ENCODE data around the gene HSPA9.

HSPA9 gene

DNA sequence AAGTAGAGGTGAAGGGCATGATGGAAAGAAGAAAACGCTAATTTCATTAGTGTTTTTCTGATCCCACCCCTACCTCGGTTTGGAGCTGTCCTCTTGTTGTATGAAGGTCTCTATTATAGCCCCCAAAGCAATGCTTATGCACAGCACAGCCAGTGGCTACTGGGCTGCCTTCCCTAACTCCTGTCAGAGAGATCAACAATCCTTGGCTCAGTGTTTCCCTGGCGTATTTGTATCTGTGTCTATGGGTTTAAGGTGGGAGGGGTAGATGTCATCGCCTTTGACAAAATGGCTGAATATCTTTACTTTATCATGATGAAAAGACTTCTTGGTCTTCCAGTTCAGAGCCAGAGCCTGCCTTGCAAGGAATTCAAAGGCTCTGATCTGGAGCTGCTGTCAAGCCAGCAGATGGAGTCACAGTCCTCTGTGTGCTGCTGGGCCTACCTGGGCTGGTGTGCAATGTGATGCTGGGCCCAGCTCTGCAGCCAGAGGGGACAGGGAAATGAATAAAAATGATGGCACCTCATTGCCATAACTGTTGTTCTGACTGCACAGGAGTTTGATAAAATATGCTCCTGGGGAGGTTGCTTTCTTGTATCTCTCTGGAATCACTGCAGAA is 20.1 kb upstream of the HSPA9 start:
- no peak for DNase-seq (ENCODE audit: low spot score)

DNA sequence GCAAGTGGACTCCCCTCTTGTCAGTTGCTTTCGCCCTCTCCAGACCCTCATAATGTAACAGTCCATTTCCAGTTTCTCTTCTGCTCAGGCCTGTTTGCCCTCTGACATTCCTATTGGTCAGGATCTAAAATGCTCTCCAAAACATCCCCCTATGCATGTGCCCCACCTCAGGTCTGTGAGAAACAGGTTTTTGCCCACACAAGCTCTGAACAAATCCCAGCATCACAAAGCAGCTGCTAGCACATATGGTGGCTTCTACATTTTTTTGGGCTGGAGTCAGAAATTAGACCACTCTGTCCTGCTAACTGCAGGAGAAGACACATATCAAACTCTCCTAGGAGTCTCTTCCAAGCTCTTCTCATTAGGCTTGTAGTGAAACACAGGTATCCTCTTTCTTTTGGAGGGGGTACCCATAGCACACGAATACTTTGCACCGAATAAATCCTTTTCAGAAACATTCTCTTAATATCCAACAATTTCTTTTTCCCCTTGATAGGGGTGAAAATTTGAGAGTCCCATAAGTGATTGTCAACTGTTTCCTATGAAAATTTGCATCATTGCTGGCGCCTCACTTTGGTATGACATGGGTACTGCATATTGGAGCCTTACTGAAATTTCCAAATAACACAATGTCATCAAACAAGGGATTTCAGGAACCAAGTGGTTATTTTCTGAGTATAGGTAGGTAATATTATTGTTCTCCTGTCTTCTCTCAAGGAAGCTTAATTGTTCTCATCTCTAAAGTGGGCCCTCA is 19.3 kb upstream of the HSPA9 start:
- no peak for DNase-seq (ENCODE audit: low spot score)

DNA sequence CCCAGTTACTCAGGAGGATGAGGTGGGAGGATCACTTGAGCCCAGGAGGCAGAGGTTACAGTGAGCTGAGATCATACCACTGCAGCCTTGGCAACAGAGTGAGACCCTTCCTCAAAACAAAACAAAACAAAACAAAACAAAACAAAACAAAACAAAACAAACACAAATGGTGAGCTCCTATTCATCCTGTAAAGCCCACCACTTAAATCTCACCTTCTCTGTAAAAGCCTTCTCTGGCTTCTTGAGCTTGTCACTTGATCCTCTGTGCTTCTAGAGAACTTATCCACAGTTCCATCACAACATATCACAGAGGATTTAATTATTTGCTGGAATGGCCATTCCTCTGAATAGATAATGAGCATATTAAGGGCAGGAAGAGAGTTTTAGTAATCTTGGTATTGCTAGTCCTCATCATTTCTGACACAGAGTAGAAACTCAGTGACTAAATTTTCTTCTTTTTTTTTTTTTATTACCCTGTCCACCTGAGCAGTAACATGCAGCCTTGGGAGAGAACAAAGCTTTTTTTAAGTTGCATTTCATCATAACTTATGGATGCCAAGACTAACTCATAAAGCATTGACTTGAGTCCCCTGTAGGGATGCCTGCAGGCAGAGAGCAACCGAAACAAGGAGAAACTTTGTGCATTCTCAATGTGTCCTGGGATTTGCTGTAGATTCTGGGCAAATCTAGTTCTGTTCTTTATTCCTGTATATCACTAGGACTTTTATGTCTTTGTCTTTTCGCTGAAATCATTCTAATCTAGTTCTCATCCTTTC is 13.0 kb upstream of the HSPA9 start:
- no peak for DNase-seq (ENCODE audit: low spot score)

DNA sequence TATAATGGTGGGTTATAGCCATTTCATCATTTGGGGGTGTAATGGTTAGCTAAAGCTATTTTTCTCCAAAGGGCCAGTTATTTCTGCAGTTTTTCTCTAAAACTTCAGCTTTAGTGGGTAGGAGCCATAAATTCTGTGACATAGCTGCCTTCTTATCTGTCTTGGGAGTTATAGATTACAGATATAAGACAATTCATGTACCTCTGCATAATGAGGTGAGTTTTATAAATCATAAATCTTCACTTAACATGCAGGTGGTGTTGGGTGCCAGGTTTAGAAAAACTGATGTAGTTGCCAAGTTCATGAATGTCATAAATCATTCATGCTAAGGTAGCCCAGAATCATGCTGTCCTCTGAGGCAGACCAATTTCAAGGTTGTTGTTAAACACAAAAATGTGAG is 10.0 kb upstream of the HSPA9 start:
- DNase-seq (ENCODE audit: low spot score), result no peak

DNA sequence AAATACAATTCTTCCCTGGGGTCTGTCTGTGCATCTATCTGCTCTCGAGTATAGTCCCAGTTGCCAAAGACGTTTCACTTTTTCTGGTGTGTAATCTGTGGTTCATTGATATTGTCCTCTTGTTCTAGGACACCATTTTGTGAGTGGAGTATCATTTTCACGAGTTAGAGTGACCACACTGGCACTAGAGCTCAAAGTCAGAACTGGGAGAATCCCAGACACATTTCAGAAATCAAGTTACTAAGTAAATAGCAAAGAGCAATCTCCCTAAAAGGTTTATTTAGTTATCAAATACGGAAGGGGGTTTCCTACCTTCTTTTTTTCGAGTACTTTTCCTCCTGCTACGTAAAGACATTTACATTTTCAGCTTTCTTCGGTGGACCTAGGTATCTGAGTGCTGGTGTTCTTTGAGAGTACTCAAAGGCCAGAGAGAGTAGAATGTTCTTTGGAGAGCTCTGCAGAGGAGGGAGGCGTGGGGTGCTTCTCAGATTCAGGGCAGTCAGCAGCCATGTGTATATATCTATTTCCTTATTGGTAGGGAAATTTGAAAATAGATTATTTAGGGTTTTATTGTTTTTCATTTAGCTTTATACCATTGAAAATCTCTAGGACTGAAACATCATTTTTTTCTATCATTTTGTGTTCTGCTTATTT is 8.9 kb upstream of the HSPA9 start:
- no peak for DNase-seq (ENCODE audit: low spot score)

DNA sequence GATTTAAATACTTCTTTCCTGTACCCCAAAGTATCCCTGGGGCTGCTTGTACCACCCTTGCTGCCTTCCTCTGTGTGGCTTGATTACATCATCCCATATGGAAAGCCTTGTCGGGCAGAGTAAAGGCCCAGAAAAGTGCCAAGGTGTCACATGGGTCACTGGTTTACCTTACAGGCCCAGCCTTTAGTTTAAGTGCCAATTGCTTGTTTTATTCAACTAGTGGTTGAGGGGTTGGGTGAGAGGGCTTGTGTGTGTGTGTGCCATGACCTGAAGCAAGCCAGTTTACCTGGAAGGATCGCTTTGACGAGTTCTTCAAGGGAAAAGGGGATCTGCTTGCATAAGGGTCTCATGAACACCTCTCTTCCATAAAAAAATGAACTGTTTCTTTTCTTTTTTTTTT is 7.8 kb upstream of the HSPA9 start:
- DNase-seq (ENCODE audit: low spot score), result no peak

DNA sequence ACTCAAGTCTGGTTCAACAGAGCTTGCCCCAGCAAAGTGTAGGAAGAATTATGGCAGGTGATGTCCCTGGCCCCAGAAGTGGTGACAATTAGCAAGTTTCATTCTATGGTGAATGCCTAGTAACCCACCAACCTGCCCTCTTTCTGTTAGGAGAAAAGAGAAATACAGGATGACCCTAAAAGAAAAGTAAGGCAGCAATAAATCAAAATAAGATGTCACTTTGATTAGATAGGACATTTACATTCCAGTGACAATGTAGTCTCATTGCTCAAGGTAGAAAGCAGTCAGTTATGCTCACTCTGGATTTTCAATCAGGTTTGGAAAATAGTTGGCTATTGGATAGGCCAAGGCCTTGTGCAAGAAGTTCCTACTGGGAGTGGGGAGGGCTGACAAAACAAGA is 5.6 kb upstream of the HSPA9 start:
- DNase-seq (ENCODE audit: low spot score), result no peak

DNA sequence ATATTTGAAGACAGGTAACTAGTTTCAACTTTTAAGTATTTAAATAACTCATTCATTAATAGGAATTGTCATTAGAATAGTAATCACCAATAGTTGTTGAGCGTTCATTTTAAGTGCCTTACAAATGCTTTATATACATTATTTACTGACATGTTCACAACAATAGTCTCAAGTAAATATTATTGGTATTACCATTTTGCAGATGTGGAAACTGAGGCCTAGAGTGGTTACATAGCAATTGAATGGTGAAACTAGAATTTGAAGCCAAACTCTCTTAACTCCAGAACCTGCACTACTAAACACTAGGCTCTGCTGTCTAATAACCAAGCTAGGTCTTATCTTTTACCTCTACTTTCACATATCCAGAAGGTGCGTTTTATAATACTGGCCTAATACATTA is 4.8 kb upstream of the HSPA9 start:
- no peak for DNase-seq (ENCODE audit: low spot score)

DNA sequence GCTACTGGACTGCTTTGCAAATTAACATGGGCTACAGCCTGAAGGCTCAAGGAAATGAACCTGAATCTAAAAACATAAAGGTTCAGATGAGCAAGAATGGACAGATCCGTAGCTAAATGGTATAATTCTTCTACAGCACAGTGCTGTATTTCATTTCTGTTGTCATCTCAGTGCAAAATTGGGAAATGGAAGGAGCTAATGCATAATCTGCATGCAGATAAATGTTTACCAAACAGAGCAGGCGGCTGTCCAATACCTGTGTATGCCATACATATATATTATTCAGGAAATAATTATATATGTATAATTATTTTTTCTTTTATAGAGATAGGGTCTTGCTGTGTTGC is 4.3 kb upstream of the HSPA9 start:
- DNase-seq (ENCODE audit: low spot score), result no peak

DNA sequence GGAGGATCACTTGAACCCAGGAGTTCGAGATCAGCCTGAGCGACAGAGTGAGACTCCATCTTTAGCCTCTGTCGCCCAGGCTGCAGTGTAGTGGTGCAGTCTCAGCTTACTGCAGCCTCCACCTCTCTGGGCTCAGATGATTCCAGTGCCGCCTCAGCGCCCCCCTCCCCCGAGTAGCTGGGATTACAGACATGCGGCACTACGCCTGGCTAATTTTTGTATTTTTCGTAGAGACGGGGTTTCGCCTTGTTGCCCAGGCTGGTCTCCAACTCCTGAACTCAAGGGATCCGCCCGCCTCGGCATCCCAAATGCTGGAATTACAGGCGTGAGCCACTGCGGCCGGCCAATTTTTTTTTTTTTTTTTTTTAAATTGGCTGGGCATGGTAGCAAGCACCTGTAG is 2.3 kb upstream of the HSPA9 start:
- no peak for DNase-seq (ENCODE audit: low spot score)

DNA sequence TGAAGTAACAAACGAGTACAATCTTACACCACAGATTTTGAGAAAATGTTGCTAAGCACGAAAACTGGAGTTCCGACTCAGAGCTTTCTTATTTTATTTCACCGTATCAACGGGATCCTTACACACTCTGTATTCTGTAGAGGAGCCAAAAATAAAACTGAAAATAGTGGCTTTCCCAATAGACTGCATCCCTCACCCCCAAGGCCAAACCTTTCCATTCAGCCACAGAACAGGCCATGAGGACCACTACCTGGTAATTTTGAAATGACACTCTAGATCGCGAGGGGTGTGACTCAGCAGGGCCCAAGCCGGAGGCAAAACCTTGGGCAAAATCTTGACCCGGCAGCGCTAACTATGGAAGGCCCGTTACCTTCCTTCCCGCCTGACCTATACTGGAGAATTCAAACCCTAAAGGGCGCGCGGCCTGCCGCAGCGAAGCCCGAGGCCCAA is 432 bp downstream of the HSPA9 start:
- DNase-seq (ENCODE audit: low spot score), result peak; percentile 42

DNA sequence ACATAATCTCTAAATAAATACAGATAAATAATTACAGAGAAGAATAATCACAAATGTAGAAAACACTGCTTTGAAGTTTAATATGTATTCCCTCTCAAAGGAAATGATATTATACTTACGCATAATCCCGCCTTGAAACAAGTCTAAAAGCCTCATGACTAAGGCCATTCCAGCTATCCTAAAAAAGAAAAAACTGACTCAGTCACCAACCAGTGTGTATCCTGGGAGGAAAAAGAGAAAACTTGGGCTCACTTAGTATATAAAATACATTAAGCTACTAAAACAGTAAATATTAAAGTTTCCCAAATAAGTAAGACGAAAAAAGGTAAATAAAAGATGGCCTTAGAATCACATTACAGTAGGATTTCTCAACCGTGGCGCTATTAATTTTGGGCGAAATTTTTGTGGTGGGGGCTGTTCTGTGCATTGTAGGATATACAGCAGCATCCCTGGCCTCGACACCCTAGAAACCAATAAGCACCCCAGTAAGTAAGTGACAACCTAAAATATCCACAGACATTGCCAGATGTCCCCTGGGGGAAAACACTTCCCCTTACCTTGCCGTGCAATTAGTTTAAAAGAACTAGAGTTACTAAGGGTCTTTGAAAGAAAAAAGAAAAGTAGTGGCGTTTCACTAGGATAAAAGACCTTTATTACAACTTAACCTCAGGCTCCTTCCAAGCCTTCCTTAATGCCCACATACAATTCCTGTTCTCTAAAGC is 1.1 kb downstream of the HSPA9 start:
- DNase-seq (ENCODE audit: low spot score), result no peak

DNA sequence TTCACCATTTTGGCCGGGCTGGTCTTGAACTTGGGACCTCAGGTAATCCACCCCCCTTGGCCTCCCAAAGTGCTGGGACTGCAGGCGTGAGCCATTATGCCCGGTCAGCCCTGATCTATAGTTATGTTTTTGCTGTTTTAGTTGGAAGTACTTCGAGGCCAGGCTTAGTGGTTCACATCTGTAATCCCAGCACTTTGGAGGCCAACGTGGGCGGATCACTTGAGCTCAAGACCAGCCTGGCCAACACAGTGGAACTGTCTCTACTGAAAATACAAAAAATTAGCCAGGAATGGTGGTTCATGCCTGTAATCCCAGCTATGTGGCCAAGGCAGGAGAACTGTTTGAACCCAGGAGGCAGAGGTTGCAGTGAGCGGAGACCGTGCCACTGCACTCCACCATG is 2.0 kb downstream of the HSPA9 start:
- no peak for DNase-seq (ENCODE audit: low spot score)

DNA sequence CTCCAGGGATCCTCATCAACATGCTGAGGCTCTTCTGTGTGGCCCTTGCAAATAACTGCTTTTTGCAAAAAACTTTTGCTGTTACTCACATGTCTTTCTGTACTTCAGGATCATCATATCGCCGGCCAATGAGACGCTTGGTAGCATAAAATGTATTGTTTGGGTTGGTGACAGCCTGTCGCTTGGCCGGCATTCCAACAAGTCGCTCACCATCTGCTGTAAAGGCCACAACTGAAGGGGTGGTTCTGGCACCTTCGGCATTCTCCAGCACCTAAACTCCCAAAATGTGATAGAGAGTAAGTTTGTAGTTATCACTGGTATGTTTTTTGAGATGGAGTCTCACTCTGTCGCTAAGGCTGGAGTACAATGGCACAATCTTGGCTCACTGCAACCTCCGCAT is 4.3 kb downstream of the HSPA9 start:
- no peak for DNase-seq (ENCODE audit: low spot score)

DNA sequence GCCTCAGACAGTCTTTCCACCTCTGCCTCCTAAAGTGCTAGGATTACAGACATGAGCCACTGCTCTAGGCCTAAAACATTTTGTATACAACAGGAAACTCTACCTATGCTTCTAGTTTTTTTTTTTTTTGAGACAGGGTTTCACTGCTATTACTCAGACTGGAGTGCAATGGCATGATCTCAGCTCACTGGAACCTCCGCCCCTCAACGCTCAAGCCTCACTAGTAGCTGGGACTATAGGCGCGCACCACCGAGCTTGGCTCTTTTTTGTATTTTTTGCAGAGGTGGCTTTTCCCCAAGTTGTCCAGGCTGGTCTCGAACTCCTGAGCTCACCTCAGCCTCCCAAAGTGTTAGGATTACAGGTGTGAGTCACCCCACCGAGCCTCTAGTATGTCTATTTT is 5.4 kb downstream of the HSPA9 start:
- no peak for DNase-seq (ENCODE audit: low spot score)

DNA sequence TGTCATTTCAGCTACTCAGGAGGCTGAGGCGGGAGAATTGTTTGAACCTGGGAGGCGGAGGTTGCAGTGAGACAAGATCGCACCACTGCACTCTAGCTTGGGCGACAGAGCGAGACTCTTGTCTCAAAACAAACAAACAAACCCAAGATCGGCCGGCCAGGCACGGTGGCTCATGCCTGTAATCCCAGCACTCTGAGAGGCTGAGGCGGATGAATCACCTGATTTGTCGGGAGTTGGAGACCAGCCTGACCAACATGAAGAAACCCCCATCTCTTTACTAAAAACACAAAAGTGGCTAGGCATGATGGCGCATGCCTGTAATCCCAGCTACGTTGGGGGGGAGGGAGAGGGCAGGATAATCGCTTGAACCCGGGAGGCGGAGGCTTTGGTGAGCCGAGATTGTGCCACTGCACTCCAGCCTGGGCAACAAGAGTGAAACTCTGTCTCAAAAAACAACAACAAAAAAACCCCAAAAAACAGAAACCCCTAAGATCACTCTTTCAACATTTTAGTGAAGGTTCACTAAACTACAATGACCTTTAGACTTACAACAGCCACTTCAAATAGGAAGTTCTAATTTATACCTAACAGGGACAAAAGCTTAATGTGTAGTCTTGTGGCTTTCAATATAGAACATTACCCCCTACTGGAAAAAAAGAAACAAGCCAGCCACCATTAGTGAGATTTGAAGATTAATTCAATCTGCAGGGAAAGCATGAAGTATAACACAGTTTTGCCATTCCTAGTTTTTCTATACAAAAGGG is 7.0 kb downstream of the HSPA9 start:
- no peak for DNase-seq (ENCODE audit: low spot score)

DNA sequence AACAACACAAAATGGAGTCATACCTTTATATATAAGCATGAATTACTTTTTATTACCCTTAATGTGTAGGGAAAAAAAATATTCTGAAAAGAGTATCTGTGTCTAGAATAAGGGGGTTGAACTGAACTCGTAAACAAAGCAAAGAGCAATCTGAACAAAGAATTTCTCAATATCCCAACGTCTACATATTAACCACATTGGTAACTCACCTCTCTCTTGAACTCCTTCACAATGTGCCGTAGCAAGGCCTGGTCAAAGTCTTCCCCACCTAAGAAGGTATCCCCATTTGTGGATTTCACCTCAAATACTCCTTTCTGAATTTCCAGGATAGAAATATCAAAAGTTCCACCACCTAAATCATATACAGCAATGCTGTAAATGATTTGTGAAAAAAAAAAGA is 8.4 kb downstream of the HSPA9 start:
- no peak for DNase-seq (ENCODE audit: low spot score)

DNA sequence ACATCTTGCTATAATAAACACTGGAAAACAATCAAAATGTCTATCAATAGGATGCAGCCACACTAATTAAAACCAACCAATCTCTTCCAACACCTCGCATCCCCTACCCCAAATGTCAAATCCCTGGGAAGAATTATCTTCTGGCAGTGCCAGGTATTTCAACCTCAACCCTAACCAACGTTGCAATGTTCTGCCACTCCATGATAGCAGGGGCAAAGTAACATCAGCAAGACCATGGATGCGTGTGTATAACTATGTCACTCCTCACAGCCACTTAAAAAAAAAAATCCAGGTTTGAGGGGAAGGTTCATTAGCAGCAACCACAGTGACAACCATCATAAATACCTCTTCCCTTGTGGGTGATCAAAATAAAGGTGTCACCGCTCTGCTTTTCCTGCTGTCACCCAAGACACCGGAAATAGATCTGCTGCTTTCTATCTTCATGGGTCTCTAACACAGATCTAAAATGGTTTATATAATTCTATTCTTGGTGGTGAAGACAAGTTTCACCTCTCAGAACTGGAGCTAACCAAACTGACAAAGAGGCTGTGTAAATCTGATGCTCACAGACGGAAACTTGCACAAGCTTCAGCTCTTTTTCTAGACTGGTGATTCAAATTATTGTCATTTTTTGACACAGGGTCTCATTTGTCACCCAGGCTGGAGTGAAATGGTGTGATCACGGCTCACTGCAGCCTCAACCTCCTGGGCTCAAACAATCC is 9.9 kb downstream of the HSPA9 start:
- no peak for DNase-seq (ENCODE audit: low spot score)

DNA sequence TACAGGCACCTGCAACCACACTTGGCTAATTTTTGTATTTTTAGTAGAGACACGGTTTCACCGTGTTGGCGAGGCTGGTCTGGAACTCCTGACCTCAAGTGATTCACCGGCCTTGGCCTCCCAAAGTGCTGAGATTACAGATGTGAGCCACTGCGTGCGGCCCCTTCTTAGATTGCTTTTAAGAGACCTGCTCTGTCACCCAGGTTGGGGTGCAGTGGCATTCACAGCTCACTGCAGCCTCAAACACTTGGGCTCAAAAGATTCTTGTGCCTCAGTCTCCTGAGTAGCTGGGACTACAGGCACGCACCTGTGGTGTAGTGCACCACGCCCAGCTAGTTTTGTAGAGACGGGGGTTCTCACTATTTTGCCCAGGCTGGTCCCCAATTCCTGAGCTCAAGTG is 11.0 kb downstream of the HSPA9 start:
- DNase-seq (ENCODE audit: low spot score), result no peak

DNA sequence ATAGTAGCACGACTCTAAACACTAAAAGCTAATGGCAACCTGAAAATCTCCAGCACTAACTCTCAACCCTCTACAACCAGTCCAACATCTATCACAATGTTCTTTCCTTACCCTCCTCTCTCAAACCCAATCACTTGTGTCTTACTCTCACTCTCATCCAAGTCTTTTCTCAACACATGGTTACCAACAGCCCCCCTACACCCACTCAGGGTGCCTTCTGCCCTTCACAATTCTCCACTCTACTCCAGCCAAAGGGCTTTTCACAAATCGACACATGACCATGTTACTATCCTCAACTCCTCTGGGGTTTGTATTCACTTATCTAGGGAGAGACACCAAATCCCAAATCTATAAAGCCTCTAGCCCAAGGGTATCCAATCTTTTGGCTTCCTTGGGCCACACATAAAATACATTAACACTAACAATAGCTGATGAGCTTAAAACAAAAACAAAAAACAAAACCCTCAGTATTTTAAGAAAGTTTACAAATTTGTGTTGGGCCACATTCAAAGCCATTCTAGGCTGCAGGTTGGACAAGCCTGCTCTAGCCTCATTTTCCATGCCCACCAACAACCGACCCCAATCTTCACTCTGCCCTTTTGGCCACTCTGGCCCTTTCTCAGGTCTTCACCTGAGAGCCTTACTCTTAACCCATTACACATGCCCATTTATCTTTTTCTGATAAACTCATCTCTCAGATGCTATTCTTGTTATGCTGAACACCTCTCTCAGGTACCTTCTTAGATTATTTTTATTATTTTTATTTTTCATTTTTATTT is 11.7 kb downstream of the HSPA9 start:
- DNase-seq (ENCODE audit: low spot score), result no peak
